Stimulated activated effector memory CD8-positive, alpha-beta T cell treated with anti-CD3 and anti-CD28 coated beads, Interleukin-12 subunit alpha, Interleukin-12 subunit beta, amount 100 ng/mL, for 72 hours (primary cell): ENCODE data around the gene SLIT3.
A peak's percentile ranks its signal among the peaks of the same experiment; 100 is the strongest.

ENCODE experiments used
- ATAC-seq: fragments of 150-1000 bp; cut with Tn5 transposase; 2 replicates; pipeline ENCODE4 v1.10.0; 2021
- DNase-seq, 2 donors: peaks; one replicate each; pipeline ENCODE4 v3.0.0; 2021 to 2022; ENCODE audit warnings: low spot score in 2 of 2
- H3K27ac Mint-ChIP-seq: one replicate; pipeline ENCODE4 v1.8.0; 2022; ENCODE audit warnings: mild to moderate bottlenecking, mixed read lengths
- H3K36me3 Mint-ChIP-seq: one replicate; pipeline ENCODE4 v1.8.0; 2022; ENCODE audit warnings: mild to moderate bottlenecking, mixed read lengths
- H3K4me1 Mint-ChIP-seq: one replicate; pipeline ENCODE4 v1.8.0; 2022; ENCODE audit warnings: mixed read lengths
- H3K4me3 Mint-ChIP-seq: one replicate; pipeline ENCODE4 v1.8.0; 2022; ENCODE audit warnings: mild to moderate bottlenecking, mixed read lengths
- H3K9me3 Mint-ChIP-seq: one replicate; pipeline ENCODE4 v1.8.0; 2022; ENCODE audit warnings: mixed read lengths

Gene SLIT3

DNA sequence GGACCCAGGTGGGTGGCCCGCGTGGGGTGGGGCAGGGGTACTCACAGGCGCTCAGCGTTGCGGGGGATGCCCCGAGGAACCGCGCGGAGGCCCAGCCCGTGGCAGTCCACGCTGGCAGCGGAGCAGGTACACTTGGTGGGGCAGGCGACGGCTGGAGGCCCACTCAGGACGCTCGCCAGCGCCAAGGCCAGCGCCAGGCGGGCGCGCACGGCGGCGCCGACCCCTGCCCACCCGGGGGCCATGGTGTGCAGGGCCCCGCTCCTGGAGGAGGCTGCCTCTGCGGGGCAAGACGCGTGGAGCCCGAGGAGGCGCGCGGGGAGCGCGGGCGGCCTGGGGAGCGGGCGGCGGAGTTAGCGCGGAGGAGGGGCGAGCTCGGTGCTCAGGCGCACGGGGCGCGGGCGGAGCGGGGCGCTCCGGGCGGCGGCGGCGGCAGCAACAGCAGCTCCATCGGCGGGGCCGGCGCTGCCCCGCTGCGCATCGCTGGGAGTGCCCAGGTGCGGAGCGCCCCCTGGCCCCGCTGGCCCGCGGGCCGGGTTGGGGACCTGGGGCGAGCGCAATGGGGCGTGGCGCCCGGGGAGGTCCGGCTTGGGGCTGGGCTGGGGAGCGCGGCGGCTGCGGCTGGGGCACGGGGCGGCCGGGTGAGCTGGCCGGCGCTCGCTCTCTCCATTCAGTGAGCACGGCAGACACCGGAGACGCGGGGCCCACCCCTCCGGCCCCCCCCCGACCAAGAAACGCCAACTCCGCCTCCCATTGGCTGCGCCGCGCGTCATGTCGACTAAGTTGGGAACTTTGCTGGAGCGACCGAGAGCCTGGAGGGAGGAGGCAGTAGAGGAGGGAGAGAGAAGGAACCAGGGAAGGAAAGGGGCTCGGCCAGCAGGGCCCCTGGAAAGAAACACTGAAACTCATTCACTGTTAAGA is at the start of gene SLIT3:
SLIT3 (minus strand) TSS at position 672 of the 918 bp plus-strand sequence; CDS start at position 242, 430 bp downstream.
- Mint-ChIP-seq H3K9me3 (no peaks in the 10 kb centered on the region), H3K36me3 (no peaks in the 10 kb centered on the region), H3K27ac (no peak within 1 kb of the TSS), H3K4me3 (no peak within 1 kb of the TSS), H3K4me1 (peaks cover 13% of the 10 kb centered on the region)
- DNase-seq (peak in 1 of 2 donors; percentile 29), ATAC-seq (no peak)

DNA sequence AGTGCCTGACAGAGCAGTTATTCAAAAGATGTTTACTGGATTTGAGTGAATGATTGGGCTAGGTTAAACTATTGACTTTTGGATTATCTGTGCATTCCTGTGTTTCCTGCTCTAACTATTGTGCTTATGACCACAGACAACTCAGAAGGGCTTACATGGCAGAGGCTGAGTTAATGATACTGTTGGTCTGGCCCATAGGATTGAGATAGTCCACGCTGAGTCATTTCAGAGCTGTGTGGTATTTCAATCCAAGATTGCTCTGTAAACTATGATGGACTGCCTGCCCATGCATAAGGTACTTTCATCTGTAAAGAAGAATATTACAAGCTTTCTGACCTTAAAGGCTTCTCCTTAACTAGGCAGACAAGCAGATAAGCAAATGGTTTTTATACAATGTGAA is 49.1 kb upstream of the SLIT3 start:
- H3K9me3 Mint-ChIP-seq, result no peaks in the 10 kb centered on the region
- H3K4me1 Mint-ChIP-seq, result no peaks in the 10 kb centered on the region
- ATAC-seq, result no peak
- no peak for DNase-seq
- H3K4me3 Mint-ChIP-seq, result no peak overlapping the region
- H3K36me3 Mint-ChIP-seq, result no peaks in the 10 kb centered on the region
- H3K27ac Mint-ChIP-seq, result no peak overlapping the region

DNA sequence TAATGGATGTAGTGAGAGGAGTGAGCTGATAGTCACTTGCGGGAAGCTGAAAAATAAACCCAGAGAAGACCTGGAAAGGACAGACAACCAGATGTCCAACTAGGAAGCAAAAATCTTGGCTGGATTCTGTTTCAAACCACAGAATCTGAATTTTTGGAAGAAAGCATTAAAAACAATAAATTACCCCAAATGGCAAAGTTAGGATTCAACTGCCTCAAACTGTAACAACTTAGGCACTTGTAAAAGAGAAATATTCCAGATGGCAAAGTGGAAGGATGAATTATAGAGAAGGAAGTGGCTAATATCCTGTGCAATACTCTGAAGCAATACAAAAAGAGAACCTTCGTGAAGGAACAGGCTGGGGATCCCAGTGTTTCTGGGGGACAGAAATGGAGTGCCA is 46.8 kb upstream of the SLIT3 start:
- H3K4me3 Mint-ChIP-seq, result no peak overlapping the region
- H3K27ac Mint-ChIP-seq, result no peak overlapping the region
- H3K4me1 Mint-ChIP-seq, result no peaks in the 10 kb centered on the region
- H3K36me3 Mint-ChIP-seq, result no peaks in the 10 kb centered on the region
- ATAC-seq (no peak), DNase-seq (no peak)
- no peaks in the 10 kb centered on the region for H3K9me3 Mint-ChIP-seq

DNA sequence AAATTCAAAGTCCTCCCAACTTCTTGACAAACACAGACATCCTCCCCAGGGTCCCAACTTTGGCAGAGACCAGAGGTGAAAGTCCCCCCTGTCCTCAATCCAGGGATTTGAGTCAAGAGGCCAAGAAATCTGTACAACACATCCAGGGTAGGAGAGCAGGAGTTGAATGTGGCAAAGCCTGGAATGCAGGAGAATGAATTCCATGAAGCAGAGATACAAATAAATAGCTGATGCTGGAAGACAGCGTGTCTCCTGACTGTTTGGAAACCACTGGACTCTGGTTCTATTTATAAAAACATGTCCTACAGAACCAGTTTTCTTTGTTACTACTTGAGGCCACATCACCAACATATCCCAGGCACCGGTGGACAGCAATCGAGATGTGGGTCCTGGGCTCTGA is 43.7 kb upstream of the SLIT3 start:
- ATAC-seq (no peak), DNase-seq (no peak)
- H3K27ac Mint-ChIP-seq, result no peak overlapping the region
- no peaks in the 10 kb centered on the region for H3K36me3 Mint-ChIP-seq
- H3K4me1 Mint-ChIP-seq, result no peaks in the 10 kb centered on the region
- H3K4me3 Mint-ChIP-seq, result no peak overlapping the region
- no peaks in the 10 kb centered on the region for H3K9me3 Mint-ChIP-seq

DNA sequence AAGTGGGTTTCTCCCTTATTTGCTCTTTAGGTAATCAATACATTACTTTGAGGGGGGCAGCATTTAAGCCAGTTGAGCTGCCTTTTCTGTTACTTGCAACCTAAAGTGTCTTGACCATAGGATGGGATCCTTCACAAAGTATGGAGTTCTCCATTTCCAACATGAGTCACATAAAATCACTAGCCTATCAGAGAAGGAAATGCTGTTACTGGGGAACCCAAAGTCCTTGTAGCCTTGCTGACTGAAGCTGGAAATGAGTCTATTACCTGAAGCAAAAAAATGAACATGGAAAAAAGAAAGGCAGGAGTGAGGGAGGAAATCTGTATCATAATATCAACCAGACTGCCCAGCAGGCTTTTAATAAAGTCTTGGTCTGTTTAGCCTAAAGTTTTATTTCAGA is 42.8 kb upstream of the SLIT3 start:
- no peak for ATAC-seq

DNA sequence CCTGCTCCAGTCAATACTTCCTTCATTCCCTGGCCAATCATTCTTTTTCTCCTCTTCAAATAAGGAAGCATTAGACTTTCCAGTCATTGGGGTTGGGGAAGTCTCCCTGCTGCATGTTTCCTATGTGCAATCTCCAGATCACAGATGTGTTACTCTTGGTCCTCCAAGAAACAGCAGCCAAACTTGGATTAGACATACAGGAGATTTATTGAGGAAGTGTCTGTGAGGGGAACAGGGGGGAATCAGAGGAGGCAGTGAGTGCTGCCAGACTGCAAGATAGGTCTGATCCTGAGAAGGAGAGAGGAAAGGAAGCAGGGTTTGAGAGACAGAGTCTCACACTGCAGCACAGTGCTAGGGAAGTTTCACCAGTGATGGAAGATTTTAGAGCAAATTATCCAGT is 40.6 kb upstream of the SLIT3 start:
- H3K9me3 Mint-ChIP-seq, result no peaks in the 10 kb centered on the region
- no peak overlapping the region for H3K27ac Mint-ChIP-seq
- H3K36me3 Mint-ChIP-seq, result no peaks in the 10 kb centered on the region
- peaks cover 5% of the 10 kb centered on the region for H3K4me1 Mint-ChIP-seq
- H3K4me3 Mint-ChIP-seq, result no peak overlapping the region
- ATAC-seq (no peak), DNase-seq (no peak)

More for the DNA sequence above, 42.8 kb upstream of the SLIT3 start:
- Mint-ChIP-seq H3K27ac (no peak overlapping the region), H3K4me1 (no peaks in the 10 kb centered on the region), H3K4me3 (no peak overlapping the region), H3K36me3 (no peaks in the 10 kb centered on the region), H3K9me3 (no peaks in the 10 kb centered on the region)
- no peak for DNase-seq

DNA sequence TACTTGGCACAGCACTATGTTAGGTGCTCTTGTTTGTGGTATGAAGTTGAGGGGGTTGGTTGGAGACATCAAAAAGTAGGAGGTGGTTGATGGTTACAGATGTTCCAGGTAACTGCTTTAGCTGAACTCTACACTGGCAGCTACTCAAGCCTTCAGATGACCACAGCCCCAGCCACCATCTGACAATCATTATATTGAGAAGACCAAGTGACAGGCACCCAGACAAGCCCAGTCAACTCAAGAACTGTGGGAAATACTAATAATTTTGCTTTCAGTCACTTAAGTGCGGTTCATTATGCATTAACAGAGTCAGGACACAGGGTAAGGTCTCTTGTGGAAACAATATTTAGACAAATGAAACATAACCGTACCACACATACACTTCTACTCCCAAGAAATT is 38.9 kb upstream of the SLIT3 start:
- Mint-ChIP-seq H3K36me3 (no peaks in the 10 kb centered on the region), H3K9me3 (no peaks in the 10 kb centered on the region), H3K27ac (no peak overlapping the region), H3K4me1 (peaks cover 5% of the 10 kb centered on the region), H3K4me3 (no peak overlapping the region)
- DNase-seq (no peak), ATAC-seq (no peak)

DNA sequence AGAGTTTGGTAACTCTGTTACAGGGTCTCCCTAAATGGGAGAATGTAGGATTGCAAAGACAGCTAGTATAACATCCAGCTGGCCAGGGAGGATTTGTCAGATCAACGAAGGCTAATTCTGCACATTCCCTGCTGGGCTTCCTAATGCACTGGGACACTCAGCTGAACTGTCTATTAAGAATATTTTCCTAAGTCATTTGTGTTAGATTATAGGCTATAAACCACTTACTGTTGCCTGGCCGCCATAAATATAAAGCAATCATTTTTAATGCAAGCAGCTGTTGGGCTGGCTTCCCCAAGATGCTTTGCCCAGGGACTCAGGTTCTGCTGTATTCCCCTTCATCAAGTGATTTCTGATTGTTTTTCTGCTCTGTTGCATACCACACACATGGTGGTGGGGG is 35.3 kb upstream of the SLIT3 start:
- H3K36me3 Mint-ChIP-seq, result no peaks in the 10 kb centered on the region
- no peaks in the 10 kb centered on the region for H3K9me3 Mint-ChIP-seq
- ATAC-seq (no peak), DNase-seq (no peak)
- H3K4me3 Mint-ChIP-seq, result no peak overlapping the region
- H3K27ac Mint-ChIP-seq, result no peak overlapping the region
- H3K4me1 Mint-ChIP-seq, result peaks cover 5% of the 10 kb centered on the region

DNA sequence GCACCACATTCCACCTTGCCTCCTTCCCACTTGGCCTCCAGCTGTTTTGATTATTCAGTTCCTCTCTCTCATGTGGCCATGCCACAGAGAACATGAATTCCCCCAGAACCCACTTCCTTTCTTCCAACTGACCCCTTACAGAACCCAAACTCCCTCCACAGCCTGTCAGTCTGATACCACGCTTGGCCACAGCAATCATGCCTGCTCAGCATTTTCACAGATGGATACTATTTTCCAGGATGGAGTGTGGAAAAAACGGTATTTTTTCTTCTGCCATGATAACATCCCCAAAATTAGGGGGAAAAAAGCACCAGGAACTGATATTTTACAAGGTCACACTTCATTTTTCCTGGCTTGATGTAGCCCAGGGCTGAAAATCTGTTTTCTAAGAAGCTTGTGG is 34.9 kb upstream of the SLIT3 start:
- H3K27ac Mint-ChIP-seq, result no peak overlapping the region
- DNase-seq (no peak), ATAC-seq (no peak)
- no peaks in the 10 kb centered on the region for H3K36me3 Mint-ChIP-seq
- H3K9me3 Mint-ChIP-seq, result no peaks in the 10 kb centered on the region
- no peak overlapping the region for H3K4me3 Mint-ChIP-seq
- peaks cover 5% of the 10 kb centered on the region for H3K4me1 Mint-ChIP-seq

DNA sequence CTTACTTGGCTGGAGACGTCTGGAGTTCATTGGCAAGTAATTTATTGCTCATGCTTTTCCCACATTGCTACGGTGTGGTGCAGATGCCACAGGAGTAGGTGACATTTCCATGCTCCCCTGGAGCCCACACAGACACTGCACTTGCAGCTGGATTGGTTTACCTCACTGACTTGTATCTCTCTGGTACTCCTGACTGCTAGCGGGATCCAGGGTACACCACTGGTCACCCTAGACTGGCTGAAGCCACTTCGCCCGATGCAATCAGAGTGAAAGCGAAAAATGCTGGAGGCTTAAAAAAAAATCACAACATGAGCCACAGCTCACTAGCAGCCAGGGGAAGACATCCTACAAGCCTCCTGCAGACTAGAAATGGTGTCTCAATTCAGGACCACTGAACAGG is 32.6 kb upstream of the SLIT3 start:
- DNase-seq, result no peak
- Mint-ChIP-seq H3K36me3 (no peaks in the 10 kb centered on the region), H3K4me3 (no peak overlapping the region), H3K27ac (no peak overlapping the region), H3K9me3 (no peaks in the 10 kb centered on the region), H3K4me1 (peaks cover 4% of the 10 kb centered on the region)
- no peak for ATAC-seq

DNA sequence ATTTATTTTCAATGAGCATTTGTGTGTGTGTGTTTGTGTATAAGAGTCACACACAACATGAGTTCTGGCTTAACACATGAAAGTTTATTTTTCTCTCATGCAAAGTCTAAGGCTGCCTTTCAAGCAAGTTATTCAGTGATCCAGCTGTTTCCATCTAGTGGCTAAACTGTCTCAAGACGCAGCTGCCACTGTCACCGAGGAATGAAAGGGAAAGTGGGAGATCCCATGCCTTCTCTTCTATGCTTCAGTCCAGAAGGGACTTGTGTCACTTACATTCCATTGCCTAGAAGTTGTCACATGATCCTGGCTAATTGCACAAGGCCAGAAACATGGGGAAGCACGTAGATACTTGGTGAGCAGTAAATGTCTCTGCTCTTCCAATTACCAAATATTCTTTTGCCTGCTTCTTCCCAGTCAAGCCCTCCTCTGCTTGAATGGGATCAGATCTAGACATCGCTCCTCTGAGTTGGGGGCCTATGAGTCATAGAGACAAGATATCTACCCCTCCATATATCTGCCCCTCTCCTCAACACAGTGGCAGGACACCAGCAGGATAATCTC is 30.4 kb upstream of the SLIT3 start:
- Mint-ChIP-seq H3K4me1 (no peaks in the 10 kb centered on the region), H3K4me3 (no peak overlapping the region), H3K27ac (no peak overlapping the region), H3K36me3 (no peaks in the 10 kb centered on the region), H3K9me3 (no peaks in the 10 kb centered on the region)
- ATAC-seq (no peak), DNase-seq (no peak)

DNA sequence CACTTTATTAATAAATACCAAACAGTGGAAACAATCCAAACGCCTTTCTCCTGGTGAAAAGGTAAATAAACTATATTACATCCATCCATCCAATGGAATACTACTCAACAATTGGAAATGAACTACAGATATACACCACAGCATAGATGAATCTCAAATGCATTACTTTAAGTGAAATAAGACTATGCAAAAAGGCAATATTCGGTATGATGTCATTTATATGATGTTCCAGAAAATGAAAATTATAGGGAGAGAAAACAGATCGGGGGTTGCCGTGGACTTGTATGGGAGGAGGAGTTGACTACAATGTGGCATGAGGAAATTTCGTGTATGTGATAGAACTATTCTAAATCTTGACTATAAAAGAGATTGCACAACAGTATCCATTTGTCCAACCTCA is 27.5 kb upstream of the SLIT3 start:
- ATAC-seq (no peak), DNase-seq (no peak)
- Mint-ChIP-seq H3K36me3 (no peaks in the 10 kb centered on the region), H3K9me3 (no peaks in the 10 kb centered on the region), H3K4me3 (no peak overlapping the region), H3K4me1 (no peaks in the 10 kb centered on the region), H3K27ac (no peak overlapping the region)

DNA sequence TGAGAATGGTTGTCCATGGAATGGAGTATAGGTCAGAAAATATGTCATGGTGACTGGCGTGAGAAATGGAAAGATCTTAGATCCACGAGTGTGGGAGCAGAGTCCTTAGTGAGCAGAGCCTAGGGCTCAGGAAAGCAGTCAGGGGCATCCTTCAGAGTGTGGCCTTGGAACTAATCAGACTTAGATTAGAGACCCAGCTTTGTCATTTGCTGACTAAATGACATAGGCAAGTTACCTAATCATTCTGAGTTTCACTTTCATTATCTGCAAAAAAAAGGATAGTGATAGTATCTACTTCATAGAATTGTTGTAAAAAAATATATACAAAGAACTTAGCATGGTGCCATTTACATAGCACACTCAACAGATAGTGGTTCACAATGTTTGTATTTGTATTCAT is 24.3 kb upstream of the SLIT3 start:
- H3K36me3 Mint-ChIP-seq, result no peaks in the 10 kb centered on the region
- no peak overlapping the region for H3K4me3 Mint-ChIP-seq
- H3K4me1 Mint-ChIP-seq, result no peaks in the 10 kb centered on the region
- no peak overlapping the region for H3K27ac Mint-ChIP-seq
- no peaks in the 10 kb centered on the region for H3K9me3 Mint-ChIP-seq
- peak; percentile 21 for ATAC-seq
- no peak for DNase-seq

DNA sequence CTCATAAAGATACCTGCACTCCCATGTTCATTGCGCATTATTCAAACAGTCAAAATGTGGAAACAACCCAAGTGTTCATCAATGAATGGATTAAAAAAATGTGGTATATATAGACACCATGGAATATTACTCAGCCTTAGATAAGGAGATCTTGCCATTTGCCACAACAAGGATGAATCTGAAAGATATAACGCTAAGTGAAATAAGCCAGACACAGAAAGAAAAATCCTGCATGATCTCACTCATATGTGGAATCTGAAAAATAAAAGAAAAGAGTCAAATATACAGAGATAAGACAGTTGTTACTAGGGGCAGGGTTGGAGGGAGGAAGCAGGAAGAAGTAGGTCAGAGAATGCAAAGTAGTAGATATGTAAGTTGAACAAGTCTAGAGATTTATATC is 17.6 kb upstream of the SLIT3 start:
- no peak for ATAC-seq
- Mint-ChIP-seq H3K36me3 (no peaks in the 10 kb centered on the region), H3K4me1 (no peaks in the 10 kb centered on the region), H3K27ac (no peak overlapping the region), H3K9me3 (no peaks in the 10 kb centered on the region), H3K4me3 (no peak overlapping the region)
- no peak for DNase-seq

DNA sequence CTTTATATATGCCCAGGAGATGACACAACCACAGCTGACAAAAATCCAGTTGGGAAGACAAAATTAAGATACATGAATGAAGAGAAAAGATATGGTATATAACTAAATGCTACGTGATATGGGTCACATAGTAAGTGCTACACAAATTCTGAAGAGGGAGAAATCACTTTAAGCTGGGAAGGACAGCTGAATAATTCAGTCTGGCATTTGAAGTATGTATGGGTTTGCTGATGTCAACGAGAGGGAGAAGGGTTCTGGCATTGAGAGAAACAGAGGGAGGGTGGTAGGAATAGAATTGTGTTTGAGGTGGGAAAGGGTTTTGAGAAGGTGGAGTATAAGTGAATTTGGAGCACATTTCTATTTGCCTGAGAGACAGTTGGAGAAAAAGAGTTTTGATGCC is 6.7 kb upstream of the SLIT3 start:
- ATAC-seq, result no peak
- Mint-ChIP-seq H3K4me1 (no peaks in the 10 kb centered on the region), H3K36me3 (no peaks in the 10 kb centered on the region), H3K27ac (no peak overlapping the region), H3K4me3 (no peak overlapping the region), H3K9me3 (peaks cover 8% of the 10 kb centered on the region)
- no peak for DNase-seq

DNA sequence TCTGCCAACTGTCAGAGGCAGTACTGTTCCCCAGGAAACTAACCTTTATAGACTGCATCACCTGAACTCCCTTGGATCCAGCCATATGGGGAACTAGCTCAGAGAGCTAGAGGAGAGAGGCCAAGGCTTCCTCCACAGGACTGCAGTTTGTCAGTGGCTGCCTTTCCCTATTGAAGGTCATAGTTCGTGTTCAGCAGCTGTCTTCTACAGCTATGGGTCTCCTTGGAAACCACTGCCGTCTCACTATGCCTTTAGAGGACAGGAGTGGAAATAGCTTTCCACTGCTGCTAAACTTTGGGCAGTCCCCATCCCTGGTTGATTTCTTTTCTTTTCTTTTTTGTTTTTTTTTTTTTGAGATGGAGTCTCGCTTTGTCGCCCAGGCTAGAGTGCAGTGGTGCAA is 4.4 kb upstream of the SLIT3 start:
- Mint-ChIP-seq H3K4me3 (no peak overlapping the region), H3K36me3 (no peaks in the 10 kb centered on the region), H3K9me3 (no peaks in the 10 kb centered on the region), H3K27ac (no peak overlapping the region), H3K4me1 (peaks cover 13% of the 10 kb centered on the region)
- no peak for DNase-seq
- no peak for ATAC-seq
